Subcutaneous abdominal adipose tissue (tissue), 5 donors: ENCODE results near the gene PACRG.

Source experiments
- H3K27ac ChIP-seq: one replicate; pipeline ENCODE4 v1.7.0; 2013; ENCODE audit warnings: low read depth, mild to moderate bottlenecking, inconsistent platforms, low read length, moderate library complexity
- H3K27me3 ChIP-seq, 5 donors: one replicate each; pipeline ENCODE4 v1.7.0; 2013; ENCODE audit warnings: low read length in 5 of 5, inconsistent platforms in 1 of 5; ENCODE audit not compliant: control insufficient read depth in 5 of 5, insufficient read depth in 4 of 5
- H3K36me3 ChIP-seq, 5 donors: one replicate each; pipeline ENCODE4 v1.7.0; 2013; ENCODE audit warnings: low read length in 5 of 5; ENCODE audit not compliant: control insufficient read depth in 5 of 5, insufficient read depth in 5 of 5
- H3K4me1 ChIP-seq, 5 donors: one replicate each; pipeline ENCODE4 v1.7.0; 2013; ENCODE audit warnings: low read length in 5 of 5, mild to moderate bottlenecking in 3 of 5, moderate library complexity in 1 of 5; ENCODE audit not compliant: control insufficient read depth in 5 of 5, insufficient read depth in 5 of 5
- H3K4me3 ChIP-seq, 5 donors: one replicate each; pipeline ENCODE4 v1.7.0; 2013; ENCODE audit warnings: low read length in 5 of 5, low read depth in 1 of 5
- H3K9ac ChIP-seq, 5 donors: one replicate each; pipeline ENCODE4 v1.7.0; 2013; ENCODE audit warnings: low read length in 5 of 5, mild to moderate bottlenecking in 4 of 5, moderate library complexity in 3 of 5
- H3K9me3 ChIP-seq, 5 donors: one replicate each; pipeline ENCODE4 v1.7.0; 2013; ENCODE audit warnings: low read length in 5 of 5; ENCODE audit not compliant: control insufficient read depth in 5 of 5
- donor health status: healthy.
- donor health status: healthy.
- donor health status: healthy.
- donor health status: healthy.
- donor health status: healthy.

The PACRG gene

DNA sequence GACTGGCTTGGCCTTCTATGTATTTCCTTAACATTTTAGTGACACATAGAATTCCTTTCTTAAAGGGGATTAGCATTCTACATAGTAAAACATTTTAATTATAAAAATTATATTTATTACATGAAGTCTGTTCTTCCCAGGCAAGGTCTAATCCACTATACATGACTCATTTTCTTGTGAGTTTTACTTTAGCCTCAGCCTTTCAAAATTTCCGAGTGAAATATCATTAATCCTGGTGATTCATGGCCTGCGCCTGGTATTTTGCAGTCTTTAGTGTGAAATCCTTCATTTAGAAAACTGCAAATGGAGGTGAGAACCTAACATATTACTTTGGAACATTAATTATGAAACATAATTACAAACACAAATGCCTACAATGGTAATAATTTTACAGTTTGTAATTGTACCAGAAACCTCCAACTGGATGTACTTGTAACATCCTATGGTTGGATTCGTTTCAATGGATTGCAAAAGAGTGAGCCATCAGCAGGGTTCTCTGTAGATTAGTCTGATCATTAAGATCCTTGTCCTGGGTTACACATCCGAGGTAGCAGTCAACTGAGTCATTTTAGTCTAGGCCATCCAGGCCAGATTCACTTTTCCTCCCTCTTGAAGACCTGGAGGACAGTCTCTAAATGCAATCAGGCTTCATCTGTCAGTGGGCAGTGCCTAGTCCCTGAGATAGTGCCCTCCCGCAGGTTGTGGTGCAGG, 272.0 kb downstream of the PACRG start:
- no peaks in the 10 kb centered on the region for H3K36me3 ChIP-seq
- no peaks in the 10 kb centered on the region for H3K4me1 ChIP-seq
- no peak overlapping the region for H3K4me3 ChIP-seq
- no peaks in the 10 kb centered on the region for H3K9me3 ChIP-seq
- no peak overlapping the region for H3K9ac ChIP-seq
- H3K27me3 ChIP-seq = no peaks in the 10 kb centered on the region
- H3K27ac ChIP-seq = no peak overlapping the region

DNA sequence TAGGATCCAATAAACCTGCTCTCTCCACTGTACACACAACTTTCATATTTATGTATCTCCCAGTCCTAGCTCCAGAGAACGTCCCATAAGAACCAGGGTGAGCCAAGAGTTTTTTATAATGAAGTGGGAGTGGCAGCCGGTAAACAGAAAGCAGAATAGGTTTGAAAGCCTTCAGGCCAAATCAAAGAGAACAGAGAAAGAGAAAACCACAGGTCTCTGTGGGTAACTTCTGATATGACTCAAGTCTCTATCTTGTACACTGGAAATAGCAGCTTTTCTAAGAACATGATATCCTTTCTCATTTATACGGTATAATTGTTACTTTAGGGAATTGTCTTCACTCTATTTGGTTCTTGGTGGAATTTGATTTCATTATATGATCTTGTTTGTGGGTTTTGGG, 273.6 kb downstream of the PACRG start:
- Histone ChIP-seq H3K9me3 (no peaks in the 10 kb centered on the region), H3K27ac (no peak overlapping the region), H3K4me3 (no peak overlapping the region), H3K9ac (no peak overlapping the region), H3K4me1 (no peaks in the 10 kb centered on the region), H3K27me3 (no peaks in the 10 kb centered on the region), H3K36me3 (no peaks in the 10 kb centered on the region)

DNA sequence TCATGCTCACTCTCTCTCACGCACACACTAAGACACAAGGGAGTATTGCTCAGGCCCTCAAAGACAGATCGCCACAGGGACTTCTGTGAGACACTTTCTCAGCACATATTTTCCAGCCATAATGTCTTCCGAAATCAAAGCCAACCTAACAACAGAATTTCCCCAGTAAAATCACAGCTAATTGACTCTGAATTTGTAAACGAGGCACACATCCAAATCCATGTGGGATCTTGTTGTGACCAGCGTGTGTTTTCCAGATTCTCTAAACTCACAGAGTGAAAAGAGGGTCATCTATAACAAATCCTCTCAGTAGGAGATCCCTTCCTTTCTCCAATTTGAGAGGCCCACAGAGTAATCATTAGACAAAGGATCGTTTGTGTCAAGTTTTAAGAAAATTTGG, 280.4 kb downstream of the PACRG start:
- no peaks in the 10 kb centered on the region for H3K36me3 ChIP-seq
- H3K9ac ChIP-seq = no peak overlapping the region
- H3K4me3 ChIP-seq = no peak overlapping the region
- no peaks in the 10 kb centered on the region for H3K27me3 ChIP-seq
- H3K9me3 ChIP-seq = peaks cover 0 to 3% (median 0%) of the 10 kb centered on the region in 5 donors
- H3K27ac ChIP-seq = no peak overlapping the region
- no peaks in the 10 kb centered on the region for H3K4me1 ChIP-seq

DNA sequence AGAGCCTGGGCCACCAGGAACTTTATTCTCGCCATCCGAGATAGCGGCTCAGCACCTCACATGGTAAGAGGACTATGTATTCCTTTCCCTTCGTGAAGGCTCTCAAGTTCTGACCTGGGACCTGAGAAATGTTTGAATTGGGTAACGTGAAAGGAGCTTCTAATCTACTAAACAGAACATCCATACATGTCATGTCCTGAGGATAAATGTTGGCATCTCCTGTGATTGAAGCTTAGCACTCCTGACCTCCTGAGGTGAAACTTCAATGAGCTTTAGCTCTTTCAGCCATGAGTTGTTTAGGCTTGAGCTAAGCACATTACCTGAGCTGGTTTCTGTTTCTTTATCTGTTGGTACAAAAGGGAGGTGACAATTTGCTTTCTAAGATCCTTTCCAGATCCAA, 280.9 kb downstream of the PACRG start:
- no peaks in the 10 kb centered on the region for H3K27me3 ChIP-seq
- H3K9me3 ChIP-seq = peaks cover 0 to 3% (median 0%) of the 10 kb centered on the region in 5 donors
- H3K4me3 ChIP-seq = no peak overlapping the region
- no peaks in the 10 kb centered on the region for H3K4me1 ChIP-seq
- H3K9ac ChIP-seq = no peak overlapping the region
- no peaks in the 10 kb centered on the region for H3K36me3 ChIP-seq
- no peak overlapping the region for H3K27ac ChIP-seq

DNA sequence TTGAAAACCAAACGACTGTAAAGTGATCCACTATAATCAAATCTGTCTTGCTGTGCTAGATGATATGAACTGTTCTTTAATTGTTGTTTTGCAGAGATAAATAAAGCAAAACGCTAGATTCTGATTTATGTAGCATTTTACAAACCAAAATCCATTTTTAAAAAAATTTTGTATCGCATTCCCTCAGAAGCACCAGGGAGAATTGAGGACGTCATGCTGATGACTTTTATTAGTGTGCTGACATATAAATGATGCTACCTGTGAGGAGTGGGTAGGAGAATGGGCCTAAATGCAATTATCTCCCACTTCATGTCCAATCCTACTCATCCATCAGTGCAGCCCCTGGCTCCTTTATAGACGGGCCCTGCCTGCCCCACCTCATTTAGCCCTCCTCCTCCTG, 282.4 kb downstream of the PACRG start:
- Histone ChIP-seq H3K4me3 (no peak overlapping the region), H3K27me3 (no peaks in the 10 kb centered on the region), H3K36me3 (no peaks in the 10 kb centered on the region), H3K27ac (no peak overlapping the region), H3K4me1 (no peaks in the 10 kb centered on the region), H3K9ac (no peak overlapping the region), H3K9me3 (peaks cover 0 to 3% (median 0%) of the 10 kb centered on the region in 5 donors)

DNA sequence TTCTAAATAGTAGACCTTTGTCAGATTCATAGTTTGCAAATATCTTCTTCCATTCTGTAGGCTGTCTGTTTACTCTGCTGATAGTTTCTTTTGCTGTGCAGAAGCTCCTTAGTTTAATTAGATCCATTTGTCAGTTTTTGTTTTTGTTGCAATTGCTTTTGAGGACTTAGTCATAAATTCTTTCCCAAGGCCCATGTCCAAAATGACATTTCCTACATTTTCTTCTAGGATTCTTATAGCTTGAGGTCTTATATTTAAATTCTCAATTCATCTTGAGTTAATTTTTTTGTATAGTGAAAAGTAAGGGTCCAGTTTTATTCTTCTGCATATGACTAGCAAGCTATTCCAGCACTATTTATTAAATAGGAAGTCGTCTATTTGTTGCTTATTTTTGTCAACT, 287.0 kb downstream of the PACRG start:
- Histone ChIP-seq H3K27me3 (no peaks in the 10 kb centered on the region), H3K4me3 (no peak overlapping the region), H3K9ac (no peak overlapping the region), H3K4me1 (no peaks in the 10 kb centered on the region), H3K27ac (no peak overlapping the region), H3K9me3 (peaks cover 0 to 3% (median 0%) of the 10 kb centered on the region in 5 donors), H3K36me3 (no peaks in the 10 kb centered on the region)

DNA sequence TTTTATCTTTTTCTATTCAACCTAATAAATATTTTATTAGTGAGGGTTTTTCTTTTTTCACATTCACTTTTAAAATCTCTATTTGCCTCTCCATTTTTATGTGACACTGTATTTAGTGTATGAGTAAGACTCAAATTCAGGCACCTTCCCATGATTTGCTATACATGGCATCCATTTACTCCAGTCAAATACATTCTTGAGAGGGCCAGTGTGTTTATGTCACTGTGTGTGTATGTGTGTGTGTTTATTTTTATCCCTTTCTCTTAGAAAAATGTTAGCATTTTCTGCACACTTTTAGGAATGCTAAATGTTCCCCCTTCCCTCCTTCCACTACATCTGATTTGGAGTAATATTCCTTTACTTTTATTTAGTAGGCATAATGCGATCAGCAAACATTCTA, 290.0 kb downstream of the PACRG start:
- H3K27me3 ChIP-seq = no peaks in the 10 kb centered on the region
- H3K27ac ChIP-seq = no peak overlapping the region
- H3K36me3 ChIP-seq = no peaks in the 10 kb centered on the region
- H3K4me3 ChIP-seq = no peak overlapping the region
- no peaks in the 10 kb centered on the region for H3K4me1 ChIP-seq
- no peak overlapping the region for H3K9ac ChIP-seq
- H3K9me3 ChIP-seq = peaks cover 0 to 8% (median 2%) of the 10 kb centered on the region in 5 donors

DNA sequence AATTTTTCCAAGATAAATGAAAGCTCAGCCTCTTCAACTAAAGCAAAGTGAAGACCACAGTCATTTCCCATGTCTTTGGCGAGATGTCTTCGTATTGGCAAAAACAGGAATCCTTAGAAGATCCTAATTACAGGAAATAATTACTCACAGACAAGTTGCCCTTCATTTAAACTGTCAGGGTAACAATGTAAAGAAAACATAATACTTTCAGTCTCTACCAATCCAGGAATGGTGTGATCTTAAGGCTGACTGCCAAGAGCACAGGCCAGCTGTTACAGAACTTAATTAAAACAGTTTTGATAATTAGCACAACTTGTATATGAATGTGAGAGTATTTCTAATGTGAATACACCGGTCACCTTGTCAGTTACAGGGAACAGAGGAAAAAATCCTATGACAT, 292.2 kb downstream of the PACRG start:
- Histone ChIP-seq H3K27me3 (no peaks in the 10 kb centered on the region), H3K9me3 (peaks cover 2 to 17% (median 7%) of the 10 kb centered on the region in 5 donors), H3K4me3 (no peak overlapping the region), H3K4me1 (no peaks in the 10 kb centered on the region), H3K36me3 (no peaks in the 10 kb centered on the region), H3K9ac (no peak overlapping the region), H3K27ac (no peak overlapping the region)

DNA sequence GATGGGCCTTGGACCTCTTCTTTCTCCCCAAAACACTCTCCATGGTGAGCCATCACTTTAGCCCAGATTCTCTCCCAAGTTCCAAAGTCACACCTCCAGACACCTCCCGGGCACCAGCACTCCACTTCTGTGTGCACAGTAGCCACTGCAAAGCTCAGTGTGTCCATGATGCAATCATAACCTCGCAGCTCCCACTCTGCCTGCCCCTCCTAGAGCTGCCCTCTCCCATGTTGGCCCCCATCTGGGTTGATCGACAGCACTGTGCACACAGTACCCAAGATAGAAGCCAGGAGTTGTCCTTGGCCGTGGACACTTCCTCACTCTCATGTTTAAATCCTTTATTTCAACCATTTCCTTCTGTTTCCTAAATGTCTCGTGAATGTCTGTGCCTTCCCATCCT, 293.3 kb downstream of the PACRG start:
- Histone ChIP-seq H3K9ac (no peak overlapping the region), H3K36me3 (no peaks in the 10 kb centered on the region), H3K27me3 (no peaks in the 10 kb centered on the region), H3K4me1 (no peaks in the 10 kb centered on the region), H3K9me3 (peaks cover 0 to 17% (median 7%) of the 10 kb centered on the region in 5 donors), H3K4me3 (no peak overlapping the region), H3K27ac (no peak overlapping the region)

DNA sequence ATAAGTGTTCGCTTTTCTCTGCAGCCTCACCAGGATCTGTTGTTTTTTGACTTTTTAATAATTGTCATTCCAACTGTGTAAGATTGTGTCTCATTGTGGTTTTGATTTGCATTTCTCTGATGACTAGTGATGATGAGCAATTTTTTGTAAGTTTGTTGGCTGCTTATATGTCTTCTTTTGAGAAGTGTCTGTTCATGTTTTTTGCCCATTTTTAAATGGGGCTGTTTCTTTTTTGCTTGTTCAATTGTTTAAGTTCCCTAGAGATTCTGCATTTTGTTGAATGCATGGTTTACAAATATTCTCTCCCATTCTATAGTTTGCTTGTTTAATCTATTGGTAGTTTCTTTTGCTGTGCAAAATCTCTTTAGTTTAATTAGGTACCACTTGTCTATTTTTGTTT, 295.9 kb downstream of the PACRG start:
- H3K4me1 ChIP-seq = no peaks in the 10 kb centered on the region
- no peaks in the 10 kb centered on the region for H3K36me3 ChIP-seq
- no peak overlapping the region for H3K27ac ChIP-seq
- H3K9ac ChIP-seq = no peak overlapping the region
- H3K9me3 ChIP-seq = peaks cover 0 to 17% (median 7%) of the 10 kb centered on the region in 5 donors
- no peak overlapping the region for H3K4me3 ChIP-seq
- no peaks in the 10 kb centered on the region for H3K27me3 ChIP-seq
